Naive thymus-derived CD4-positive, alpha-beta T cell (primary cell): ENCODE results near the gene USP19. TPM values are rescaled to one million over a fixed set of nuclear protein-coding genes. Genes with fewer than 3 reads are reported as not detected.

ENCODE experiments used
- ATAC-seq: fragments of 150-1000 bp; cut with Tn5 transposase; 2 replicates; pipeline ENCODE4 v1.10.0; 2021; ENCODE audit warnings: mild to moderate bottlenecking, moderate library complexity
- CTCF ChIA-PET: fragments of 350-600 bp; sonication (Branson Sonifier 250); formaldehyde crosslinking; loops from one replicate; lab custom pipeline; 2021; ENCODE audit warnings: antibody characterized with exemption; lab: Charles Lee
- POLR2A ChIA-PET: fragments of 350-600 bp; sonication (Branson Sonifier 250); formaldehyde crosslinking; loops from one replicate; lab custom pipeline; 2021; ENCODE audit warnings: antibody characterized with exemption, inconsistent platforms; lab: Charles Lee
- DNase-seq, 9 donors: peaks; one replicate each; pipeline versions ENCODE4 v3.0.0 to v3.0.0-alpha.2; 2020 to 2022; ENCODE audit warnings: mixed read lengths in 1 of 9
- H3K27ac ChIP-seq: one replicate; pipeline ENCODE4 v1.7.0; 2013; ENCODE audit warnings: mild to moderate bottlenecking, low read depth, low read length, moderate library complexity
- H3K27me3 ChIP-seq, 2 donors: one replicate each; pipeline ENCODE4 v1.7.0; 2013; ENCODE audit warnings: low read length in 2 of 2, mild to moderate bottlenecking in 2 of 2, moderate library complexity in 2 of 2; ENCODE audit not compliant: control insufficient read depth in 2 of 2, insufficient read depth in 2 of 2
- H3K36me3 ChIP-seq, 3 experiments: 1 replicate in 2 of 3; 2 replicates in 1 of 3; pipeline ENCODE4 v1.7.0; 2013; ENCODE audit warnings: low read length in 3 of 3, mild to moderate bottlenecking in 3 of 3, moderate library complexity in 1 of 3; ENCODE audit not compliant: insufficient read depth in 3 of 3, control insufficient read depth in 2 of 3
- H3K4me1 ChIP-seq, 2 donors: one replicate each; pipeline ENCODE4 v1.7.0; 2013; ENCODE audit warnings: low read length in 2 of 2, mild to moderate bottlenecking in 2 of 2, moderate library complexity in 1 of 2; ENCODE audit not compliant: control insufficient read depth in 2 of 2, insufficient read depth in 2 of 2
- H3K4me3 ChIP-seq: 2 replicates; pipeline ENCODE4 v1.7.0; 2013; ENCODE audit warnings: mild to moderate bottlenecking, low read length
- H3K9me3 ChIP-seq, 3 experiments: 1 replicate in 2 of 3; 2 replicates in 1 of 3; pipeline ENCODE4 v1.7.0; 2013; ENCODE audit warnings: low read length in 3 of 3; ENCODE audit not compliant: control insufficient read depth in 2 of 3
- H3K27ac Mint-ChIP-seq, 9 donors: one replicate each; pipeline ENCODE4 v1.8.0; 2020 to 2022; ENCODE audit warnings: mixed read lengths in 9 of 9, mild to moderate bottlenecking in 8 of 9, moderate library complexity in 5 of 9, inconsistent platforms in 2 of 9
- H3K27me3 Mint-ChIP-seq, 5 donors: one replicate each; pipeline ENCODE4 v1.8.0; 2021 to 2022; ENCODE audit warnings: mixed read lengths in 5 of 5, mild to moderate bottlenecking in 1 of 5
- H3K36me3 Mint-ChIP-seq, 5 donors: one replicate each; pipeline ENCODE4 v1.8.0; 2020 to 2022; ENCODE audit warnings: mixed read lengths in 5 of 5, mild to moderate bottlenecking in 3 of 5, inconsistent platforms in 1 of 5
- H3K4me1 Mint-ChIP-seq, 7 donors: one replicate each; pipeline ENCODE4 v1.8.0; 2020 to 2022; ENCODE audit warnings: mixed read lengths in 7 of 7, mild to moderate bottlenecking in 3 of 7, inconsistent platforms in 1 of 7
- H3K4me3 Mint-ChIP-seq, 10 donors: one replicate each; pipeline ENCODE4 v1.8.0; 2020 to 2022; ENCODE audit warnings: mild to moderate bottlenecking in 10 of 10, mixed read lengths in 10 of 10, moderate library complexity in 6 of 10, inconsistent platforms in 2 of 10
- H3K9me3 Mint-ChIP-seq, 11 donors: one replicate each; pipeline ENCODE4 v1.8.0; 2020 to 2022; ENCODE audit warnings: mixed read lengths in 11 of 11, mild to moderate bottlenecking in 4 of 11, inconsistent platforms in 1 of 11, moderate library complexity in 1 of 11
- intact Hi-C, 2 donors: fragments of 100-400 bp; cut with micrococcal nuclease; formaldehyde crosslinking; loops; one replicate each; pipeline ENCODE4 v1.15.1; 2023
- polyA plus RNA-seq, 2 donors: library from polyadenylated mRNA; unstranded; fragments of 300-500 nt; fragmentation: Illumina TruSeq; gene quantifications; one replicate each; pipeline ENCODE4 v1.2.3, GENCODE V29; 2021
- total RNA-seq, 6 experiments: library from RNA in 5 of 6; stranded (reverse) in 5 of 6; gene quantifications; 1 replicate in 5 of 6; 2 replicates in 1 of 6; pipeline ENCODE4 v1.2.3 and lab custom pipeline; 2021 to 2026

The USP19 gene
- total and polyA plus RNA-seq, 7 experiments from 2014 or later: 29.9 to 106 (median 70.8) TPM

- Mint-ChIP-seq H3K36me3 (peaks cover 0 to 20% (median 5%) of the 10 kb centered on the region in 5 donors), H3K27ac (peak overlapping the region; percentile 87 to 96 (median 93)), H3K4me1 (peaks cover 13 to 43% (median 33%) of the 10 kb centered on the region in 7 donors), H3K27me3 (no peaks in the 10 kb centered on the region), H3K9me3 (peaks cover 0 to 4% (median 0%) of the 10 kb centered on the region in 11 donors), H3K4me3 (peak overlapping the region; percentile 88 to 96 (median 92))
- ATAC-seq (no peak), DNase-seq (no peak)
- CTCF ChIA-PET: interaction anchor here (0.6 to 1.8 kb wide), 3 partner anchors 71 to 264 kb away, joined by 3 to 6 read pairs (median 5); partner anchors contain the start of genes NICN1 and QRICH1
- Histone ChIP-seq H3K36me3 (peaks cover 0 to 29% (median 0%) of the 10 kb centered on the region in 3 experiments), H3K4me1 (peaks cover 10 to 22% of the 10 kb centered on the region in 2 donors), H3K9me3 (no peaks in the 10 kb centered on the region), H3K27me3 (no peaks in the 10 kb centered on the region), H3K4me3 (peak overlapping the region; percentile 58), H3K27ac (peak overlapping the region; percentile 79)
- POLR2A ChIA-PET: interaction anchor here (0.7 to 3.8 kb wide), 11 partner anchors 45 to 1340 kb away, joined by 3 to 20 read pairs (median 4); partner anchors contain the start of genes DALRD3, QRICH1, SLC25A20 and USP19
- intact Hi-C loops: loop anchor here in 1 of 2 donors (5.0 kb wide), 1 partner anchor 608 kb away; the partner anchor contains the start of gene PFKFB4
Measured at GRCh38 chr3:49164983-49165720, 44.5 kb upstream of the USP19 start.

DNA sequence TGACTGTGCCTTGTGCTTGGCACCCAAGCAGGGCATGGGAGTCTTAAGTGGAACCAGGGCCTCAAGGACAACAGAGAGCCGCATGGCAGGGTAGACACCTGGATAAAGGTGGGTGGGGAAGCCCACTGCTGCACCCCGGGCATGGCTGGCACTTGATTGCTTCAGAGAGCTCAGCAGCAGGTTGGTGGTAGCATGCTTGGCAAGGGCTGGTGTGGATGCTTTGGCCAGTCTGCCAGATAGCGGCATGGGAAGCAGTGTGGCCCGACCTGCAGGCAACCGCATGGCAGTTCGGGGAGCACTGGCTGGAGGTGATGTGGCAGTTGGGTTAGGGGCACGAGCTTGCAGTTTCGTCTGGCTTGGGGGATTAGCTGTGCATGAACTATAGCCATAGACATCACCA is 43.0 kb upstream of the USP19 start:
- ChIA-PET POLR2A (interaction anchor here (0.6 to 3.6 kb wide), 2 partner anchors 70 to 121 kb away, joined by 3 to 16 read pairs; partner anchors contain the start of gene QRICH1), CTCF (no interaction called here)
- Histone ChIP-seq H3K4me3 (no peak overlapping the region), H3K4me1 (peaks cover 10 to 22% of the 10 kb centered on the region in 2 donors), H3K9me3 (no peaks in the 10 kb centered on the region), H3K27me3 (no peaks in the 10 kb centered on the region), H3K36me3 (peaks cover 0 to 29% (median 0%) of the 10 kb centered on the region in 3 experiments), H3K27ac (no peak overlapping the region)
- Mint-ChIP-seq H3K9me3 (peaks cover 0 to 4% (median 0%) of the 10 kb centered on the region in 11 donors), H3K27me3 (no peaks in the 10 kb centered on the region), H3K4me3 (peak overlapping the region in 4 of 10 donors; percentile 21 to 94 (median 52)), H3K36me3 (peaks cover 0 to 20% (median 5%) of the 10 kb centered on the region in 5 donors), H3K27ac (peak overlapping the region in 5 of 9 donors; percentile 12 to 87 (median 37)), H3K4me1 (peaks cover 12 to 38% (median 27%) of the 10 kb centered on the region in 7 donors)
- intact Hi-C loops: no loop called here
- ATAC-seq (no peak), DNase-seq (no peak)

DNA sequence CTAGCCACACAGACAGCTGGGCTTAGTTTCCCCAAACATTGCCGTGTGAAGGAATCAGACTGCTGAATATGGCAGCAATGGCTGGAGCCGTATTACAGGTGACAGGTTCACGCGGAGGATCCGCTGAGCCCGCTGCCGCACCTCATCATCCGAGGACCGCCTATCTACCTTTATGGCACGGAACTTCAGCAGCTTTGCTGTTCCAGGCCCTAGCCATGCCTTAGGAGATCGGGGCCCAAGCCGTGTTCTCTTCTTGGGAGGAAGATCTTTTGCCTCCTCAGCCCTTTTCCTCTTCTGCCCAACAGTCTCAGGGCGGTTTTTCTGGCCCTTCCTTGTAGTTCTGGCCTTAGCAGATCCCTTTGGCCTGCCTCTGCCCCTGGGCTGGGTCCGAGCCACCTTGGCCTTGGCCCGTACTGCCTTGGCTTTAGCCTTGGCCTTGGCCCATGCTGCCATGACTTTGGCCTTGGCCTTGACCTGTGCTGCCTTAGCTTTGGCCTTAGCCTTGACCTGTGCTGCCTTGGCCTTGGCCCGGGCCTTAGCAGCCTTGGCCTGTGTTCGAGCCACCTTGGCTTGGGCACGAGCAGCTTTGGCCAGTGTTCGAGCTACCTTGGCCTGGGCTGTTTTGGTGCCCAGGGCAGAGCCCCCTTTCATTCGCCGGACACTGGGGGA is 42.3 kb upstream of the USP19 start:
- Mint-ChIP-seq H3K4me3 (no peak overlapping the region), H3K36me3 (peaks cover 0 to 22% (median 5%) of the 10 kb centered on the region in 5 donors), H3K4me1 (peaks cover 14 to 38% (median 27%) of the 10 kb centered on the region in 7 donors), H3K9me3 (peaks cover 0 to 4% (median 0%) of the 10 kb centered on the region in 11 donors), H3K27me3 (no peaks in the 10 kb centered on the region), H3K27ac (peak overlapping the region in 1 of 9 donors; percentile 37)
- Histone ChIP-seq H3K27me3 (no peaks in the 10 kb centered on the region), H3K4me3 (no peak overlapping the region), H3K36me3 (peaks cover 0 to 29% (median 0%) of the 10 kb centered on the region in 3 experiments), H3K9me3 (no peaks in the 10 kb centered on the region), H3K4me1 (peaks cover 10 to 22% of the 10 kb centered on the region in 2 donors), H3K27ac (no peak overlapping the region)
- POLR2A ChIA-PET: interaction anchor here (0.5 to 3.6 kb wide), 4 partner anchors 32 to 120 kb away, joined by 3 to 16 read pairs (median 3); partner anchors contain the start of gene QRICH1
- intact Hi-C loops: no loop called here
- CTCF ChIA-PET: interaction anchor here (1.9 kb wide), 1 partner anchor 8 kb away, joined by 6 read pairs; the partner anchor contains the start of gene KLHDC8B
- DNase-seq (no peak), ATAC-seq (no peak)

DNA sequence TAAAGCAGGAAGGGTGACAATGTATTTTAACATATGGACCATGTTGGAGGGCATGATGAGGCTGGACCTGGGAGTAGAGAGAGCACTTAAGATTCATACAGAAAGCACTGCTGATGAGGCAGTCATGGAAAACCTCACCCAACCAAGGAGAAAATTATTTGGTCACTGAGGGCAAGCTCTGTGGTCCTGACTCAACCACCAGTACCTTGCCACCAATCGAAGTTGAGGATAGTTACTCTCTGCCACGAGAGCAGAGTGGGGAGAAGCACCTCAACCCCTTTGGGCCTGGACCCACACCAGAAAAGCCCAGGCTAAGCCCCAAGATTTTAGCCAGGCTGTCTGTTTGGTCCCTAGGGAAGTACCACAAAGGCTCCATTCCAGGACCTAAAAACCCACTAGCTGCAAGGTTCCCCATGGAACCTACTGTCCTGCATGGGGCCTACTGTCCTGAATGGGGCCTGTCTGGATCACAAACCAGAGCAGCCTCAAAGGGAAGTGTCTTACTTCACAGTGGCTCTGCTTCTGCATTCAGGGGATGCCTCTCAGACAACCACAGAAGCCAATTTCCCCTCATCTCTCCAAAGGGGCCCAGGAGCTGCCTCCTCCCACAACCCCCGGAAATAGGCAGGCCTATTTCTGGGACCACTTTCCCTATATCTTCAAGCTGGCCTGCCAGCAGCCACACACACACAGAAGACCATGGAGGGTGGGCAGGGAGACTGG is 41.3 kb upstream of the USP19 start:
- intact Hi-C loops: no loop called here
- H3K36me3 Mint-ChIP-seq: peaks cover 0 to 21% (median 5%) of the 10 kb centered on the region in 5 donors
- Histone ChIP-seq H3K9me3 (no peaks in the 10 kb centered on the region), H3K27me3 (no peaks in the 10 kb centered on the region), H3K27ac (peak overlapping the region; percentile 9), H3K4me3 (no peak overlapping the region), H3K4me1 (peaks cover 10 to 22% of the 10 kb centered on the region in 2 donors), H3K36me3 (peaks cover 0 to 29% (median 0%) of the 10 kb centered on the region in 3 experiments)
- H3K4me1 Mint-ChIP-seq: peaks cover 14 to 37% (median 27%) of the 10 kb centered on the region in 7 donors
- H3K4me3 Mint-ChIP-seq: no peak overlapping the region
- ATAC-seq (no peak), DNase-seq (no peak)
- ChIA-PET POLR2A (interaction anchor here (0.5 to 3.6 kb wide), 4 partner anchors 31 to 635 kb away, joined by 3 to 16 read pairs (median 3); partner anchors contain the start of gene QRICH1), CTCF (interaction anchor here (1.9 kb wide), 1 partner anchor 9 kb away, joined by 6 read pairs; the partner anchor contains the start of gene KLHDC8B)
- peak overlapping the region in 2 of 9 donors; percentile 24 to 38 for H3K27ac Mint-ChIP-seq
- peaks cover 0 to 4% (median 0%) of the 10 kb centered on the region in 11 donors for H3K9me3 Mint-ChIP-seq
- no peaks in the 10 kb centered on the region for H3K27me3 Mint-ChIP-seq

DNA sequence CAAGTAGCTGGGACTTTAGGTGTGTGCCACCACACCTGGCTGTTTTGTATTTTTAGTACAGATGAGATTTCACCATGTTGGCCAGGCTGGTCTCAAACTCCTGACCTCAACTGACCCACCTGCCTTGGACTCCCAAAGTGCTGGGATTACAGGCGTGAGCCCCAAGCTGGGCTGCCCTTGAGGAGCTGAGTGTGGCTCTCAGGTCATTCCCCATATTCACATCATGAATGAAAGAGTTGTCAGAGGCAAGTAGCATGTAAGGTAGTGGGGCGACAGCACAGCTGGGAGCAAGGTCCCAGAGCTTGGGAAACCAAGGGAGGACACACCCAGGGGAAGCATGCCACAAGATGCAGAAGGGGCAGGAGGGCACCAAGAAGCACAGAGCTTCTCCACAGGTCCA is 40.6 kb upstream of the USP19 start:
- Mint-ChIP-seq H3K36me3 (peaks cover 0 to 16% (median 5%) of the 10 kb centered on the region in 5 donors), H3K4me3 (peak overlapping the region in 1 of 10 donors; percentile 56), H3K27me3 (no peaks in the 10 kb centered on the region), H3K4me1 (peaks cover 14 to 34% (median 26%) of the 10 kb centered on the region in 7 donors), H3K27ac (peak overlapping the region in 1 of 9 donors; percentile 24), H3K9me3 (peaks cover 0 to under 1% (median 0%) of the 10 kb centered on the region in 11 donors)
- Histone ChIP-seq H3K4me1 (peaks cover 5 to 15% of the 10 kb centered on the region in 2 donors), H3K27ac (no peak overlapping the region), H3K36me3 (peaks cover 0 to 29% (median 0%) of the 10 kb centered on the region in 3 experiments), H3K9me3 (no peaks in the 10 kb centered on the region), H3K27me3 (no peaks in the 10 kb centered on the region), H3K4me3 (no peak overlapping the region)
- intact Hi-C loops: no loop called here
- ChIA-PET POLR2A (interaction anchor here (0.6 kb wide), 1 partner anchor 173 kb away, joined by 3 read pairs; no protein-coding TSS in a partner anchor), CTCF (interaction anchor here (1.9 kb wide), 1 partner anchor 10 kb away, joined by 6 read pairs; the partner anchor contains the start of gene KLHDC8B)
- no peak for DNase-seq
- ATAC-seq: no peak
